Neutrophil (primary cell): Measurements from ENCODE around the gene PTPRN2.

ENCODE experiments used
- H3K27ac ChIP-seq: fragments of 200-600 bp; sonication (generic); 2 replicates; pipeline ENCODE4 v1.5.1; 2016; ENCODE audit warnings: mild to moderate bottlenecking, moderate library complexity
- H3K27me3 ChIP-seq: fragments of 200-600 bp; sonication (generic); 2 replicates; pipeline ENCODE4 v1.6.0; 2016; ENCODE audit warnings: mild to moderate bottlenecking
- H3K36me3 ChIP-seq: fragments of 200-600 bp; sonication (generic); 2 replicates; pipeline ENCODE4 v1.5.1; 2017
- H3K4me1 ChIP-seq, 2 experiments: fragments of 200-600 bp in 1 of 2; sonication (generic) in 1 of 2; 1 replicate in 1 of 2; 2 replicates in 1 of 2; pipeline versions ENCODE4 v1.5.1 to v1.6.1; 2013 to 2016; ENCODE audit warnings: low read depth in 1 of 2, low read length in 1 of 2, mild to moderate bottlenecking in 1 of 2, moderate library complexity in 1 of 2; ENCODE audit not compliant: control insufficient read depth in 1 of 2, insufficient read depth in 1 of 2
- H3K4me3 ChIP-seq, 2 experiments: fragments of 200-600 bp in 1 of 2; sonication (generic) in 1 of 2; 1 replicate in 1 of 2; 2 replicates in 1 of 2; pipeline ENCODE4 v1.5.1; 2013 to 2016; ENCODE audit warnings: low read depth in 1 of 2, low read length in 1 of 2, mild to moderate bottlenecking in 1 of 2, moderate library complexity in 1 of 2
- H3K9me3 ChIP-seq: fragments of 200-600 bp; sonication (generic); 2 replicates; pipeline ENCODE4 v1.5.1; 2016
- TF ChIP-seq, protein P1 (sequence below): fragments of 200-600 bp; sonication (generic); IDR thresholded peaks from 2 replicates; pipeline ENCODE4 v1.5.1; 2016; ENCODE audit warnings: antibody characterized with exemption

Gene PTPRN2

DNA sequence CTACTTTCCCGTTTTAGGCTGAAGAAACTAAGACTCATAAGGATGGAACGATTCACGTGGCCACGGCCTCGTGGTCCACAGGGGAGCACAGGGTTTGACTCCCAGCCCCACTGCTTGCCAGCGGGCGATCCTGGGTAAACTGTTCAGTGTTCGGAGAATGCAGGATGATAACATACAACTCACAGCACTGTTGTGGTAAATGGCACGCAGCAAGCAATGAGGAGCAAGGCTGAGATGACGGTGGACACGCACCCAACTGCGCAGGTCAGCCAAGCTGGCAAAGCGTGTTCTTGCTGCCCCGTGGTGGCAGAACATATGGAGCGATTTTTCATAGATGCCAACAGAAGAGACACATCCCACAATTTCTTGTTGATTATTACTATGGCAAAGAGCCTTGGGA is 978.1 kb downstream of the PTPRN2 start:
- peaks cover 6 to 14% of the 10 kb centered on the region in 2 experiments for H3K4me1 ChIP-seq
- H3K9me3 ChIP-seq, result no peaks in the 10 kb centered on the region
- TF ChIP-seq, protein P1, sequence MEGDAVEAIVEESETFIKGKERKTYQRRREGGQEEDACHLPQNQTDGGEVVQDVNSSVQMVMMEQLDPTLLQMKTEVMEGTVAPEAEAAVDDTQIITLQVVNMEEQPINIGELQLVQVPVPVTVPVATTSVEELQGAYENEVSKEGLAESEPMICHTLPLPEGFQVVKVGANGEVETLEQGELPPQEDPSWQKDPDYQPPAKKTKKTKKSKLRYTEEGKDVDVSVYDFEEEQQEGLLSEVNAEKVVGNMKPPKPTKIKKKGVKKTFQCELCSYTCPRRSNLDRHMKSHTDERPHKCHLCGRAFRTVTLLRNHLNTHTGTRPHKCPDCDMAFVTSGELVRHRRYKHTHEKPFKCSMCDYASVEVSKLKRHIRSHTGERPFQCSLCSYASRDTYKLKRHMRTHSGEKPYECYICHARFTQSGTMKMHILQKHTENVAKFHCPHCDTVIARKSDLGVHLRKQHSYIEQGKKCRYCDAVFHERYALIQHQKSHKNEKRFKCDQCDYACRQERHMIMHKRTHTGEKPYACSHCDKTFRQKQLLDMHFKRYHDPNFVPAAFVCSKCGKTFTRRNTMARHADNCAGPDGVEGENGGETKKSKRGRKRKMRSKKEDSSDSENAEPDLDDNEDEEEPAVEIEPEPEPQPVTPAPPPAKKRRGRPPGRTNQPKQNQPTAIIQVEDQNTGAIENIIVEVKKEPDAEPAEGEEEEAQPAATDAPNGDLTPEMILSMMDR, result no peak
- no peak overlapping the region for H3K27ac ChIP-seq
- peaks cover 52% of the 10 kb centered on the region for H3K27me3 ChIP-seq
- H3K4me3 ChIP-seq, result no peak overlapping the region
- no peaks in the 10 kb centered on the region for H3K36me3 ChIP-seq

DNA sequence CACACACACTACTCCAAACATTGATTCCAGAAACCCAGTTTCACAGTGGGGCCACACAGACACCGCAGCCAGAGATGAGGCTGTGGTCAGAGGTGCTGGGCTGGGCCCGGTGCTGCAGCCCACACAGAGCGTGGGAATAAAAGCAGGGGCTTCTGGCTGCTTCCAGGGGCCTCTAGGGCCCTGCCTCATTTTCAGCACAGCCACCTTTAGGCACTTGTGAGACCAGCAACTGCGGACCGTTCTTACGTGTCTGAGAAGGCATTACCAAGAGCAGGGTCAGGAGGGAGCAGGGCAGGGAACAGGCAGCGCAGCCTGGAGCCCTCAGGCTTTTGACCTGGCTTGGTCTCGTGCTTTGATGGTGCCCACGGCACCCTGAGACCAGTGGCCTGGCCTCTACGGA is 980.4 kb downstream of the PTPRN2 start:
- peaks cover 29% of the 10 kb centered on the region for H3K27me3 ChIP-seq
- peaks cover under 1% of the 10 kb centered on the region in 2 experiments for H3K4me1 ChIP-seq
- no peak overlapping the region for H3K27ac ChIP-seq
- H3K36me3 ChIP-seq, result no peaks in the 10 kb centered on the region
- TF ChIP-seq, protein P1, result no peak
- no peak overlapping the region for H3K4me3 ChIP-seq
- no peaks in the 10 kb centered on the region for H3K9me3 ChIP-seq

DNA sequence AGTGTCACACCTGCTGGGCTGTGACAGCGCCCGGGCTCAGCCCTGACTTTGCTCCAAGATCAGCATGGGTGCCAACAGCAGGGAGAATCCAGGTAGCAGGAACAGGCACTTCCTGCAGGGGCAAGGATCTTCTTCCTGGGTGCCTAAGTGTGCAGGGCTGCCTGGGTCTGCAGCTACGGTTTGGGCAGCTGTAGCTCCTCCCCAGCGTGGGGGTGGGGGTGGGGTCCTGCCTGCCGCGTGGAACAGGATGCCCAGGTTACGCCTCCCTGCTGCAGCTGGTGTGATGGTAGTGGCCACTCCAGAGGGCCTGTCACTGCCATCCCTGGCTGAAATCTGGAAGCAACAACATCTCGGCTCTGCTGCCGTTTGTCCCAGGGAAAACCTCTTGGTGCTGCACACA is 981.5 kb downstream of the PTPRN2 start:
- H3K9me3 ChIP-seq, result no peaks in the 10 kb centered on the region
- TF ChIP-seq, protein P1, result no peak
- H3K4me1 ChIP-seq, result no peaks in the 10 kb centered on the region
- H3K36me3 ChIP-seq, result no peaks in the 10 kb centered on the region
- no peak overlapping the region for H3K4me3 ChIP-seq
- peaks cover 18% of the 10 kb centered on the region for H3K27me3 ChIP-seq
- H3K27ac ChIP-seq, result no peak overlapping the region

DNA sequence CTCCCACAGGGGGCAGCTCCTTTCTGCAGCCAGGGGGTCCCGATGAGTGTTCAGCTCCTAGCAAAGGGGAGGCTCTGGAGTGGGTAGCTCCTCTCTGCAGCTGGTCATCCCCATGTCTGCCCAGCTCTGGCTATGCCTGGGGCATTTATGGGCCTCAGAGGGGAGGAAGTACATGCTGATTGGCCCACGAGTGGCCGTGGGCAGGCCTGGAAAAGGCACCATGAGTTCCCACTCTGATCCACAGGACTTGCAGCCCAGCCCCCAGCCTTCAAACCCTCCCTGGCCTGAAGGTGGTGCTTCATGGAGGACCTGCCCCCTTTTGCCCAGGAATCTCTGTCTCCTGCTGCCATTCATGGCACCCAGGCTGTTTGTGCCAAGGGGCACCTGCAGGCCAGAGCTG is 982.0 kb downstream of the PTPRN2 start:
- H3K27ac ChIP-seq, result no peak overlapping the region
- H3K36me3 ChIP-seq, result no peaks in the 10 kb centered on the region
- no peaks in the 10 kb centered on the region for H3K9me3 ChIP-seq
- no peak overlapping the region for H3K4me3 ChIP-seq
- TF ChIP-seq, protein P1, result no peak
- no peaks in the 10 kb centered on the region for H3K4me1 ChIP-seq
- peaks cover 13% of the 10 kb centered on the region for H3K27me3 ChIP-seq

DNA sequence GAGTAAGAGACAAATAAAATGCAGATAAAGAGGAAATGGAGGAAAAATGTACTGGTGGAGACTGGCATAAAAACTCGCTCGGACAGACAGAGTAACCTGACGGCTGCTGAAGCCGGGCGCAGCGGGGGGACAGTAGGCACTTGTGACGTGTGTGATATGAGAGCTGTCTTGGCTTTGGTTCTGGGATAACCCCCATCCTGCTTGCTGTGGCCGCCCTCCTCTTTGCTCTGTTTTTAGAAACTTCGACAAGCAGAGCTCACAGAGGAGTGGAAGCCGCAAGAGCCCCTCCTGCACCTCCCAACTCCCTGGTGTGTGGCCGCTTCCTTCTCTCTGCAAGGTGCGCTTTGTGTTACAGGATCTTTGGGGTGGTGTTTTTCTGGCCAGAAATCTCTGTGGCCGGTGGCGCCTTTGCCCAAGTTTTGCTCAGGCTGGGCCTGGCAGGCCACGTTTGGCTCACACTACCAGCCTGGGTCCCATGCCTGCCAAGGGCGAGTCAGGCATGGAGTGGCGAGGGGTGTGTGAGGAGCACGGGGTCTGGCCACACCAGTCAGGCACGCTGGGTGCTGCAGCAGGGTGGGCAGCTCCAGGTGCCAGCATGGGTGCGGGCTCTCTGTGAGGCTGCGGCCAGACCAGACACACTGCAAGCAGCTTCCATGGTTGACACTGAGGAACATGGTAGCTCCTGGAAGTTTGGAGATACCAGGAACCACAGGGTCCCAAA is 982.8 kb downstream of the PTPRN2 start:
- TF ChIP-seq, protein P1, result no peak
- Histone ChIP-seq H3K9me3 (no peaks in the 10 kb centered on the region), H3K27me3 (peaks cover 8% of the 10 kb centered on the region), H3K4me3 (no peak overlapping the region), H3K4me1 (no peaks in the 10 kb centered on the region), H3K36me3 (no peaks in the 10 kb centered on the region), H3K27ac (no peak overlapping the region)
